ENCODE results near the gene ZNHIT2.
A peak's percentile ranks its signal among the peaks of the same experiment; 100 is the strongest.

ZNHIT2 gene

DNA sequence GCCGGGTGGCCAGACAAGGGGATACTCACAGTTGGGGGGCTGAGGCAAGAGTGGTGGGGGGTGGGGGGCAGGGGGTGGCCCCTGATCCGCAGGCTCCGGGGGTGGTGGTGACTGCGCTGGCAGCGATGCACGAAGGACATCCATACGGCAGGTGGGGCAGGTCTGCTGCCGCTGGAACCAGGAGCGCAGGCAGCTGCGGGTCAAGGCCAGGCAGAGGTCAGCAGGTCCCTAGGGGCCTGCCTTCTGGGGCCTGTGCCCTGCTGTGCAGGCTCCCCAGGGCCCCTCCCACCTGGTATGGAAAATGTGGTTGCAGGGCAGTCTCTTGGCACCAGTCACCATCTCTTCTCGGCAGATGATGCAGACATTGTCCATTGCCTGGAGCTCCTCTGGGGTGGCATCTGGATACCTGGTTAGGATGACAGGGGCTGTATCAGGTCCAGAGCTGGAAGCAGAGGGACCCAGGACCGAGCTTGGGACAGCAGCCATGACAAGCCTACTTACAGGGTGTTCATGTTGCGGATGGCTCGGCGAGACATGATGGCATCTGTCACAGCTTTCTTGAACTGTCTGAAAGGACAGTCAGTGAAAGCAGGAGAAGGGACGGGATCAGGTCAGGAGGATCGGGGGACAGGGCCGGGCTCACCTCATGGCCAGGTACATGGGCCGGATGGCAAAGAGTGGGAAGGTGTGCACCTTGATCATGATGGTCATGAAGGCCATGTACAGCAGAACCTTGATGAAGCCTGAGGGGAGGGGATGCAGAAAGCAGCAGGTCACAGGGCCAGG, 13.3 kb upstream of the ZNHIT2 start:
- TF ChIP-seq, protein P1, sequence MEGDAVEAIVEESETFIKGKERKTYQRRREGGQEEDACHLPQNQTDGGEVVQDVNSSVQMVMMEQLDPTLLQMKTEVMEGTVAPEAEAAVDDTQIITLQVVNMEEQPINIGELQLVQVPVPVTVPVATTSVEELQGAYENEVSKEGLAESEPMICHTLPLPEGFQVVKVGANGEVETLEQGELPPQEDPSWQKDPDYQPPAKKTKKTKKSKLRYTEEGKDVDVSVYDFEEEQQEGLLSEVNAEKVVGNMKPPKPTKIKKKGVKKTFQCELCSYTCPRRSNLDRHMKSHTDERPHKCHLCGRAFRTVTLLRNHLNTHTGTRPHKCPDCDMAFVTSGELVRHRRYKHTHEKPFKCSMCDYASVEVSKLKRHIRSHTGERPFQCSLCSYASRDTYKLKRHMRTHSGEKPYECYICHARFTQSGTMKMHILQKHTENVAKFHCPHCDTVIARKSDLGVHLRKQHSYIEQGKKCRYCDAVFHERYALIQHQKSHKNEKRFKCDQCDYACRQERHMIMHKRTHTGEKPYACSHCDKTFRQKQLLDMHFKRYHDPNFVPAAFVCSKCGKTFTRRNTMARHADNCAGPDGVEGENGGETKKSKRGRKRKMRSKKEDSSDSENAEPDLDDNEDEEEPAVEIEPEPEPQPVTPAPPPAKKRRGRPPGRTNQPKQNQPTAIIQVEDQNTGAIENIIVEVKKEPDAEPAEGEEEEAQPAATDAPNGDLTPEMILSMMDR (IDR thresholded peaks at IDR 0.05), result no peak
- peak; percentile 67 for DNase-seq (ENCODE audit: low spot score)
- H3K4me3 ChIP-seq, result no peak overlapping the region
- H3K27ac ChIP-seq, result no peak overlapping the region

DNA sequence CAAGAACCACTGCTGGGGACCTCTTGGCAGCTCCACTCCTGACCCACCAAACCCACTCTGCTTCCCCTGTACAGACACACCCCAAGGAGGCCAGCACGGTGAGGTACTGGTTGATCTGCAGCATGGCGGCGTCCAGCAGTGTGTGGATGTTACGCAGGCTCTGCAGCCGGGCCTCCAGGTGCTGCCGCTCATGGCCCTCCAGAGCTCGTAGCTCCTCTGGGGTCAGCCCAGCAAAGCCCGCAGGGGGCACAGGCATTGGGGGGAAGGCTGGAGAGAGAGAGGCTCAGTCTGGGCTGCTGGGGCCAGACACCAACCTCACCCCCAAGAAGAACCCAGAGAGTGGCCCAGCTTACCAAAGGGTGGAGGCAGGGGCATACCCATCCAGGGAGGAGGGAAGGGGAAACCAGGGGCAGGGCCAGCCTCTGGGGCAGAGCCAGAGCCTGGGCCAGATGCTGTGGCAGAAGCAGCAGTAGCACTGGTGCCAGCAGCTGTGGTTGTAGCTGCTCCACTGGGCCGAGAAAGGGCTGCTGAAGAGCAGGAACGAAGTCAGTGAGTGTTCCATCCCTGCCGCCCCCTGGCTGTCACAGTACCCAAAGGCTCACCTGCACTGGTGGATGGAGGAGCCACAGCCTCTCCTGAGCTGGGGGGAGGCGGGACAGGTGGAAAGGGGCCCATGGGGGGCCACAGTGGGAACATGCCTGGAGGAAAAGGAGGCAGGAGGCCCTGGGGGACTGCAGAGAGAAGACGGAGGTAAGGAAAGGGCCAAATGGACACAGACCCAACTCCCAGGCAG, 12.3 kb upstream of the ZNHIT2 start:
- DNase-seq (ENCODE audit: low spot score), result peak; percentile 63
- TF ChIP-seq, protein P1 (IDR thresholded peaks at IDR 0.05), result no peak
- H3K4me3 ChIP-seq, result no peak overlapping the region
- no peak overlapping the region for H3K27ac ChIP-seq

DNA sequence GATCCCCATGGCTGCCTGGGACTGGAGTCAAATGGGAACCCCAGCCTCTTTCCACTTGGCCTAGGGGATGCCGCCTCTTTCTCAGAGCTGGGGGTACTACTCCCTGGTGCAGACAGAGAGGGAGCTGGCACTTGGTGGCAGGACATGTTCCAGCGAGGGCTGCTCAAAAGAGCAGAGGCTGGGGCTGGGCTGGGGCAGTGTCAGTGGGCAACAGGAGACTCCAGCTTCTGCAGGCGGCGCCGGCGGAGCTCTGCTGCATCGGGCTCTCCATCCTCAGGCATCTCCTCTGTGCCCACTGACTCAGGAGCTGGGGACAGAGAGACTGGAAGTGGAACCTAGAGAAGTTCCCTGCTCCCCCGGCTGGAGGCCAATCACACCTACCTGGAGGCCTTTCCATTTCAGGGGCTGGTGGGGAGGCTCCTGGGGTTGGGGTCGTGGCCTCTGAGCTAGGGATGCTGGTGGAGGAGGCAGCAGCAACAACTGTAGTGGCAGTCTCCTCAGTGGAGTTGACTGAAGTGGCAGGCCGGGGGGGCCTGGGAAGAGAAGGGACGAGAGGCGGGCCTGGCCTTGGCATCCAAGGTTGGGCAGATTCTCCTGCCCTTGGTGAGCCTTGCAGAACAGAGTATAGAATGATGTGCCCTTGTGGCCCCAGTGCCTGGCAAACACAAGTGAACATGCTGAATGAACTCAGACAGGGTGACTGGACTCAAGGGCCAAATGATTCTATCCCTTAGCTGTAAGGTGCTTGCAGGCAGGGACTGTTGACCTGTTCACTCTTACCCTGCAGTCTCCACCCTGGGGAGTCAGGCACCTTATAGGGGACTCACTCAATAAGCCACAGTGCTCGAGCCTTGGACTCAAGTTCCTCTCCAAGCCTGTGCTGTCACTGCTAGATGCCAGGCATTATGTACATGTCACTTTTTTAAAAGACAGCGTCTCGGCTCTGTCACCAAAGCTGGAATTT, 11.0 kb upstream of the ZNHIT2 start:
- Histone ChIP-seq H3K4me3 (no peak overlapping the region), H3K27ac (no peak overlapping the region)
- peak; percentile 60 for DNase-seq (ENCODE audit: low spot score)
- TF ChIP-seq, protein P1 (IDR thresholded peaks at IDR 0.05), result no peak

DNA sequence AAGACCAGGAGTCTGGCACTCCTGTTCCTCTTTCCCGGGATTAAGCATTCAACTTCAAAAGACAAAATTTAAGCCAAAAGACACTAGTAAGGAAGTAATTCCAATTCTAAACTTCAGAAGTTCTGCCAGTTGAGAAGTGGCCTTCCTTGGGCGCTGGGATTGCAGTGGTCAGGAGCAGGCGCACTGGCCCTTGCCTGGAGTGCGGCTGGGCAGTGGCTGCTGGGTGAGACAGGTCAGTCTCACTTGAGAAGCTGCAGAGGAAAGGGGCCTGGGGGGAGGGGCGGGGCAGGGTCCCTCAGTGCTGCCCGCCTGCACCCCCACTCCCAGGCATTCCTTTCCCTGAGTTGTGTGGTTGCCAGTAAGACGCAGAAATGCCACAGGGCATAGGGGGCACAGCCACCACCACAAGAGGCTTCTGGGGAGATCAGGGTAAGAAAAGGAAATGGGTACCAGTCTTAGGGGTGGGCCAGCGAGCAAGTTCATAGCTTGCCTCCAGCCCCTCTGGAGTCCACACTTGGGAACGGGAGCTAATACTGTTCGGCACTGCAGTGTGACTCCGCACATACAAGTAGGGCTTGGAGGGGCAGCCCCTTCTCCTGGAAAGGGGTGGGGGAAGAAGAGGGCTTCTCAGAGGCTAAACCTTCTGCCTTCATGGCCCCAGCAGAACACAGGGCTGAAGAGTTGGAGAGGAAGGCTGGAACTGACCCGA, 10.1 kb upstream of the ZNHIT2 start:
- TF ChIP-seq, protein P1 (IDR thresholded peaks at IDR 0.05), result no peak
- H3K27ac ChIP-seq, result no peak overlapping the region
- no peak overlapping the region for H3K4me3 ChIP-seq
- DNase-seq (ENCODE audit: low spot score), result no peak

DNA sequence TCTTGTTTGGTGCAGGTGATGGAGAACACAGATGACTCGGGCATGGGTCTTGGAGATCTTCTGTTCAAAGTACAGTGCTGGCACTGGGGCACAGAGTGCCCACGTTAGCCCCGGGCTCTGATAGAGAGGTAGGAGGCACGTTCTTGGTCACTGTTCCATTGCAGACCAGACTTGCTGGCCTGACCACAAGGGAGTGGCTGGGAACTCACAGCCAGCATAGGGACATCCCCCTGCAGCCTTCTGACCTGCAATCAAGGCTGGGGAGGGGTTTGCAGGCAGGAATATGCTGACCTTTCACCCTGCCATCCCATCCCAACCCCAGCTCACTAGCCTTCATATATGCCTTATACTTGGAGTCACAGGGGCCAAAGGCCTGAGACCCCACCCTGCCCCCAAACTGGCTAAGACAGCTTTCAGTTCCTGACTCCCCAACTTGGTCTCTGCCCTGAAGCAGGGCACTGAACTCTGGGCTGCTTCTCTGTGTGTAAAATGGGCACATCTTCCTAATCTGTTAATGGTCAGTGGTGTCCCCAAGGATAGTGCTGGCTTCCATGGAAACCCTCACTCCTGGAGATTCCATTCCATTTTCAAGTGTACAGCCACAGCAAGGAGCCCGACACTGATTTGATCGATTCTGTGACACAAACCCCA, 9.2 kb upstream of the ZNHIT2 start:
- TF ChIP-seq, protein P1 (IDR thresholded peaks at IDR 0.05), result no peak
- Histone ChIP-seq H3K4me3 (no peak overlapping the region), H3K27ac (no peak overlapping the region)
- DNase-seq (ENCODE audit: low spot score), result no peak

Measured in coronary artery (tissue), 2 donors.